HCT116 (cell line): ENCODE results near the gene CLIC6.

Experiments
- CEBPB ChIP-seq: IDR thresholded peaks from 2 replicates; pipeline ENCODE4 v1.6.1; 2012; ENCODE audit warnings: low read depth
- CTCF ChIP-seq, 3 experiments: fragments of 200-600 bp in 1 of 3; sonication (generic) in 1 of 3; IDR thresholded peaks in 2 of 3; conservative IDR thresholded peaks in 1 of 3; 2 replicates each; pipeline ENCODE4 v1.5.1; 2012 to 2017; ENCODE audit warnings: low read depth in 2 of 3, low read length in 2 of 3, antibody characterized with exemption in 1 of 3, borderline replicate concordance in 1 of 3, control low read depth in 1 of 3, mild to moderate bottlenecking in 1 of 3, mixed read lengths in 1 of 3, mixed run types in 1 of 3, moderate library complexity in 1 of 3; ENCODE audit not compliant: insufficient read depth in 1 of 3
- FOSL1 ChIP-seq: IDR thresholded peaks from 2 replicates; pipeline ENCODE4 v1.6.1; 2012; ENCODE audit warnings: low read depth
- POLR2A ChIP-seq: IDR thresholded peaks from 2 replicates; pipeline ENCODE4 v1.7.0; 2011; ENCODE audit warnings: borderline replicate concordance; ENCODE audit not compliant: insufficient read depth, insufficient read length; ENCODE audit errors: extremely low read depth
- POLR2AphosphoS5 ChIP-seq: IDR thresholded peaks from 2 replicates; pipeline ENCODE4 v1.6.1; 2011; ENCODE audit warnings: mild to moderate bottlenecking, low read depth, low read length, moderate library complexity
- YY1 ChIP-seq: IDR thresholded peaks from 2 replicates; pipeline ENCODE4 v1.6.1; 2011; ENCODE audit warnings: low read length, low read depth, moderate library complexity, mild to moderate bottlenecking; ENCODE audit not compliant: insufficient replicate concordance; ENCODE audit errors: extremely low read depth
- ZFX ChIP-seq: fragments of 450-650 bp; IDR thresholded peaks from 2 replicates; pipeline ENCODE4 v1.6.1; 2017
- ZNF274 ChIP-seq: fragments of 200-500 bp; sonication (Bioruptor generic); IDR thresholded peaks from 2 replicates; pipeline ENCODE4 v1.6.1; 2014; ENCODE audit warnings: mild to moderate bottlenecking, low read depth, low read length, inconsistent platforms

GRCh38 chr21:34702341-34703170 lies 33.8 kb downstream of the CLIC6 start:
- TF ChIP-seq YY1, result no peak
- TF ChIP-seq ZNF274, result no peak
- TF ChIP-seq POLR2AphosphoS5, result no peak
- TF ChIP-seq POLR2A, result no peak
- no peak for TF ChIP-seq ZFX
- no peak for TF ChIP-seq CTCF (IDR thresholded peaks at IDR 0.05 in 2 of 3, conservative IDR thresholded peaks at IDR 0.05 in 1 of 3; ENCODE audit: borderline replicate concordance in 1 of 3, insufficient read depth in 1 of 3, low read depth in 2 of 3, low read length in 2 of 3)
- no peak for TF ChIP-seq CEBPB
- TF ChIP-seq FOSL1, result no peak
